Neural crest cell (in vitro differentiated cells): ENCODE measurements around the gene GPR39. TPM values are rescaled to one million over a fixed set of nuclear protein-coding genes. Genes with fewer than 3 reads are reported as not detected.

Source experiments
- DNase-seq: peaks from one replicate; pipeline ENCODE4 v3.0.0; 2021; ENCODE audit warnings: low read depth, mixed read lengths, low spot score
- H3K27ac Mint-ChIP-seq: one replicate; pipeline ENCODE4 v1.8.0; 2021; ENCODE audit warnings: mild to moderate bottlenecking, mixed read lengths; ENCODE audit not compliant: unreplicated experiment
- H3K27me3 Mint-ChIP-seq: 2 replicates; pipeline ENCODE4 v1.8.0; 2021; ENCODE audit warnings: low read depth, mild to moderate bottlenecking, mixed read lengths
- H3K36me3 Mint-ChIP-seq: 2 replicates; pipeline ENCODE4 v1.8.0; 2021; ENCODE audit warnings: low read depth, mild to moderate bottlenecking, mixed read lengths
- H3K4me1 Mint-ChIP-seq: 2 replicates; pipeline ENCODE4 v1.8.0; 2021; ENCODE audit warnings: mixed read lengths
- H3K4me3 Mint-ChIP-seq: one replicate; pipeline ENCODE4 v1.8.0; 2021; ENCODE audit warnings: mild to moderate bottlenecking, mixed read lengths
- H3K9me3 Mint-ChIP-seq: 2 replicates; pipeline ENCODE4 v1.8.0; 2021; ENCODE audit warnings: mixed read lengths
- total RNA-seq: library from RNA; stranded (reverse); gene quantifications from 2 replicates; pipeline ENCODE4 v1.2.1, GENCODE V29; 2021
- TF ChIP-seq, protein P1 (sequence below): fragments of 200-600 bp; sonication (generic); conservative IDR thresholded peaks from 2 replicates; pipeline ENCODE4 v1.5.0; 2021; ENCODE audit warnings: antibody characterized with exemption, mild to moderate bottlenecking

Gene GPR39
- total RNA-seq, 1 donor from 2014 or later, result 0.35 TPM

DNA sequence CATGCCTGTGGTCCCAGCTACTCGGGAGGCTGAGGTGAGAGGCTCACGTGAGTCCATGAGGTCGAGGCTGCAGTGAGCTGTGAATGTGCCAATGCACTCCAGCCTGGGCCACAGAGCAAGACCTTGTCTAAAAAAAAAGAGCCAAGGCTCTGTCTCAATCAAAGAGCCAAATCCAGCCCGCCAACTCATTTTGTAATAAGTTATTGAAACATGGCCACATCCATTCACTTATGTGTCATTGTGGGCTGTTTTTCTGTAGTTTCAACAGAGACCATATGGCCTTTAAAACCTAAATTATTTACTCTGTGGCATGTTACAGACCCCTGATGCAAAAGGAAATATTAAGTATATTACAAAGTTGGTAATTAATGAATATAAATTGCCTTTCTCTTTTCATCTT, 60.8 kb downstream of the GPR39 start:
- Mint-ChIP-seq H3K4me3 (no peak overlapping the region), H3K36me3 (no peaks in the 10 kb centered on the region), H3K4me1 (no peaks in the 10 kb centered on the region), H3K27ac (no peak overlapping the region), H3K27me3 (peaks cover 6% of the 10 kb centered on the region), H3K9me3 (peaks cover 2% of the 10 kb centered on the region)
- TF ChIP-seq, protein P1, sequence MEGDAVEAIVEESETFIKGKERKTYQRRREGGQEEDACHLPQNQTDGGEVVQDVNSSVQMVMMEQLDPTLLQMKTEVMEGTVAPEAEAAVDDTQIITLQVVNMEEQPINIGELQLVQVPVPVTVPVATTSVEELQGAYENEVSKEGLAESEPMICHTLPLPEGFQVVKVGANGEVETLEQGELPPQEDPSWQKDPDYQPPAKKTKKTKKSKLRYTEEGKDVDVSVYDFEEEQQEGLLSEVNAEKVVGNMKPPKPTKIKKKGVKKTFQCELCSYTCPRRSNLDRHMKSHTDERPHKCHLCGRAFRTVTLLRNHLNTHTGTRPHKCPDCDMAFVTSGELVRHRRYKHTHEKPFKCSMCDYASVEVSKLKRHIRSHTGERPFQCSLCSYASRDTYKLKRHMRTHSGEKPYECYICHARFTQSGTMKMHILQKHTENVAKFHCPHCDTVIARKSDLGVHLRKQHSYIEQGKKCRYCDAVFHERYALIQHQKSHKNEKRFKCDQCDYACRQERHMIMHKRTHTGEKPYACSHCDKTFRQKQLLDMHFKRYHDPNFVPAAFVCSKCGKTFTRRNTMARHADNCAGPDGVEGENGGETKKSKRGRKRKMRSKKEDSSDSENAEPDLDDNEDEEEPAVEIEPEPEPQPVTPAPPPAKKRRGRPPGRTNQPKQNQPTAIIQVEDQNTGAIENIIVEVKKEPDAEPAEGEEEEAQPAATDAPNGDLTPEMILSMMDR, result no peak
- no peak for DNase-seq

DNA sequence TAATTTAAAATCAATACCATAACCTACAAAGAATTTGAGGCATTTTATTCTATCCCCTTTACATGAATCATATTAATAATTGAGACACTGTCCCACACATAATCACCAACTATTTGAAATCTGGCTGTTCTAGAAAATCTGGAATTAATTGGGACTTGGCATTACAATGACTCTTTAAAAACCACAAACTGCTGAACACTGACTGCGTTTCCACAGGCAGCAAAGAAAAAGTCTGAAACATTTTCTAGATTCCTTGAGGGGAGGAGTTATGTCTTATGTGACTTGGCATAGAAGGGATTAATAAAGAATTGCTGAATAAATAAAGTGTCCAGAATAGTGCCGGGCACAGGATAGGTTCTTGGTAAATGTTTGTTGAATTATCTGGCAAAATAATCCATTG, 61.4 kb downstream of the GPR39 start:
- Mint-ChIP-seq H3K36me3 (no peaks in the 10 kb centered on the region), H3K9me3 (no peaks in the 10 kb centered on the region), H3K4me3 (no peak overlapping the region), H3K27ac (no peak overlapping the region), H3K4me1 (no peaks in the 10 kb centered on the region), H3K27me3 (peaks cover 6% of the 10 kb centered on the region)
- TF ChIP-seq, protein P1, result no peak
- DNase-seq, result no peak

DNA sequence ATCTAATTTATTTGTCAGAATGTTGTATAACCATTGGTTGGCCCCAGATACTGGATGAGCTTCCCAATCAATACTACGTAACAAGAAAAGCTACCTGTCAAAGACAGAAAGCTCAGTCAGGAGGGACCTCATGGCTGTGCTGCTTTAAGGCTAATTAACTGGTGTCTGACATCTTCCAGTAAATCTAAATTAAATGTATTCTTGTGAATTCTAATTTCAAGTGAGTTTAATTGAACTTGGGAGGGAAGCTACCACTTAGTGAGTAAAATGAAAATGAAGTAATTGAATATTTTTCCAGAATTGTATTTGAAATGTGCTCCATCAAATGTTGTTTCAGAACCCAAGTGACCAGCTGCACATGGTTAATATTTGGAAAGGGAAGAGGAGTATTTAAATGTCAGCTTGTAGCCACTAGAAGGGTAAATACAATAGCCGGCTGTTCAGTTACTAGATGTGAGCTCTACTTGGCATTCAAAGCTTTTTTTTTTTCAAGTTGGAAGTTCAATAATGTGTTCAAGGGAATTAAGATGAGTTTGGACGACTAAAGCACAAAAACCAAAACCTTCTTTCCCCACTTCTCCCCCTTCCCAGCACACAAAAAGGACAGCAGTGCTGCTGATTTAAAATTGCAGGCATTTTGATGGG, 62.0 kb downstream of the GPR39 start:
- Mint-ChIP-seq H3K27me3 (peaks cover 6% of the 10 kb centered on the region), H3K9me3 (no peaks in the 10 kb centered on the region), H3K27ac (no peak overlapping the region), H3K36me3 (no peaks in the 10 kb centered on the region), H3K4me3 (no peak overlapping the region), H3K4me1 (no peaks in the 10 kb centered on the region)
- no peak for DNase-seq
- TF ChIP-seq, protein P1, result no peak

DNA sequence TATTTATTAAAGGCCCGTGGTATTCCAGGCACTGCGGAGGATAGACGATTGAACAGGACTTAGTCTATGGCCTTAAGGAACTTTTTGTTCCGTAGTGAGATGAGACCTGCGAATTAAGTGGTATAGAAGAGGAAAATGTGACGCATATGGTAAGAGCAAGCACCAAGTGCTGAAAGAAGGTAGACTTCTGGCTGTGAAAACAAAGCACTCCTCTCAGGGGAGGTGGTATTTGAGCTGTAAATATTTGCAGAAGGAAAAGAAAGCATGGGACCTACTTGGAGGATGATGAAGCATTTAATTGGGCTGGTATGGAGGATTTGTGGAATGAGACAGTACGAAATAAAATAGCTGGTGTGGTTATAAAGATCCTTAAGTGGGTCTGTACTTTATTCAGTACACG, 62.5 kb downstream of the GPR39 start:
- Mint-ChIP-seq H3K4me3 (no peak overlapping the region), H3K27me3 (peaks cover 6% of the 10 kb centered on the region), H3K36me3 (no peaks in the 10 kb centered on the region), H3K27ac (no peak overlapping the region), H3K9me3 (no peaks in the 10 kb centered on the region), H3K4me1 (no peaks in the 10 kb centered on the region)
- TF ChIP-seq, protein P1, result no peak
- no peak for DNase-seq

DNA sequence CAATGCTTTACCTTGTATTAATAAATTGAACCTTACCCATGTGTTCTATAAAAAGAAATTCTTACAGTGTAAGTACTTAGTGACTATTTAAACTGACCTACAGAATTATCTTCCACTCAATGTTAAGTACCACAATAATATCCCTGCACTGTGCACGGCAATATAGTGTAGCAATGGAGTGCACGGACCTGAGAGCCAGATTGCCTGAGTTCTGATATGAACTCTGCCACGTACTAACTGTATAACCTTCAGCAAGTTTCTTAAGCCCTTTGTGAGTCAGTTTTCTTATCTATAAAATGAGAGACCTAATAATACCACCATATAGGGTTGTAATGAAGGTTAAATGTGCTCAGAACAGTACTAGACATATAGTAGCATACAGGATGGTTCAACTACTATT, 66.2 kb downstream of the GPR39 start:
- DNase-seq, result no peak
- Mint-ChIP-seq H3K4me1 (no peaks in the 10 kb centered on the region), H3K4me3 (no peak overlapping the region), H3K27ac (no peak overlapping the region), H3K36me3 (no peaks in the 10 kb centered on the region), H3K9me3 (no peaks in the 10 kb centered on the region), H3K27me3 (peaks cover 17% of the 10 kb centered on the region)
- TF ChIP-seq, protein P1, result no peak

DNA sequence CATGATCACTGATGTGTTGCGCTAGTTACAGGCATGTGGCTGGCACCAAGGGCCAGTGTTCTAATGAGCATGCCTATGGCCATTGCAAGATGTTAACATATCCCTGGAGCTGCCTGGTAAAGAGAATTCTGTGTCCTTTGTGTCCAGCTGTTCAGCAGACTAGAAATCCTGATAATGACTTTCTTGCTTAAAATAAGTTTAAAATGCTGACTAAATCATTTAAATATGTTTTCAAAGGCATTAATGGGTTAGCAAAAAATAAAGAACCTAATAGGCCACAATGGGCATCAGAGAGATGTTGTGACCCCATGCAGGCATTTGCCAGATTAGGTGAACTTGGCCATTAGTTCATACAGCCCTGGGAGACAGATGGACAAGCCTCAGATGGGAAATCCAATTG, 67.5 kb downstream of the GPR39 start:
- Mint-ChIP-seq H3K9me3 (no peaks in the 10 kb centered on the region), H3K27ac (no peak overlapping the region), H3K4me1 (no peaks in the 10 kb centered on the region), H3K27me3 (peaks cover 24% of the 10 kb centered on the region), H3K4me3 (no peak overlapping the region), H3K36me3 (no peaks in the 10 kb centered on the region)
- TF ChIP-seq, protein P1, result no peak
- no peak for DNase-seq
